Nephron (organoid): ENCODE data around the gene NKPD1.

Experiments used
- H3K27ac Mint-ChIP-seq, 3 experiments: 2 replicates each; pipeline ENCODE4 v1.8.0; 2020; ENCODE audit warnings: mixed read lengths in 3 of 3, mild to moderate bottlenecking in 2 of 3, moderate library complexity in 1 of 3
- H3K27me3 Mint-ChIP-seq: 2 replicates; pipeline ENCODE4 v1.8.0; 2021; ENCODE audit warnings: low read depth, mild to moderate bottlenecking, moderate library complexity, mixed read lengths
- H3K36me3 Mint-ChIP-seq: 2 replicates; pipeline ENCODE4 v1.8.0; 2020; ENCODE audit warnings: low read depth, mixed read lengths
- H3K4me1 Mint-ChIP-seq: 2 replicates; pipeline ENCODE4 v1.8.0; 2020; ENCODE audit warnings: mixed read lengths
- H3K4me3 Mint-ChIP-seq, 3 experiments: 2 replicates each; pipeline ENCODE4 v1.8.0; 2020; ENCODE audit warnings: mild to moderate bottlenecking in 3 of 3, mixed read lengths in 3 of 3, moderate library complexity in 2 of 3
- H3K9me3 Mint-ChIP-seq: 2 replicates; pipeline ENCODE4 v1.8.0; 2020; ENCODE audit warnings: mixed read lengths
- CTCF ChIP-seq, 3 experiments: fragments of 200-600 bp; sonication (generic); IDR thresholded peaks; one replicate each; pipeline ENCODE4 v1.5.0; 2021; ENCODE audit warnings: antibody characterized with exemption in 3 of 3; ENCODE audit not compliant: unreplicated experiment in 3 of 3

Gene NKPD1

GRCh38 chr19:45172173-45172572 is 11.4 kb upstream of the NKPD1 start:
- no peaks in the 10 kb centered on the region for H3K27me3 Mint-ChIP-seq
- no peak overlapping the region for H3K27ac Mint-ChIP-seq
- peaks cover 6% of the 10 kb centered on the region for H3K4me1 Mint-ChIP-seq
- no peak for TF ChIP-seq CTCF (IDR thresholded peaks at IDR 0.05; ENCODE audit: unreplicated experiment in 3 of 3)
- H3K36me3 Mint-ChIP-seq, result no peaks in the 10 kb centered on the region
- no peak overlapping the region for H3K4me3 Mint-ChIP-seq
- no peaks in the 10 kb centered on the region for H3K9me3 Mint-ChIP-seq

- Mint-ChIP-seq H3K27ac (no peak overlapping the region), H3K27me3 (no peaks in the 10 kb centered on the region), H3K4me3 (peak overlapping the region in 1 of 3 experiments; percentile 8), H3K9me3 (no peaks in the 10 kb centered on the region), H3K4me1 (peaks cover 6% of the 10 kb centered on the region), H3K36me3 (no peaks in the 10 kb centered on the region)
- no peak for TF ChIP-seq CTCF (IDR thresholded peaks at IDR 0.05; ENCODE audit: unreplicated experiment in 3 of 3)
Measured at GRCh38 chr19:45171211-45171623, 10.4 kb upstream of the NKPD1 start.

GRCh38 chr19:45170146-45171106 is 9.6 kb upstream of the NKPD1 start:
- H3K27ac Mint-ChIP-seq, result no peak overlapping the region
- H3K4me1 Mint-ChIP-seq, result peaks cover 3% of the 10 kb centered on the region
- no peak for TF ChIP-seq CTCF (IDR thresholded peaks at IDR 0.05; ENCODE audit: unreplicated experiment in 3 of 3)

GRCh38 chr19:45169602-45170001 is 8.8 kb upstream of the NKPD1 start:
- no peak overlapping the region for H3K4me3 Mint-ChIP-seq
- H3K27ac Mint-ChIP-seq, result no peak overlapping the region
- TF ChIP-seq CTCF (IDR thresholded peaks at IDR 0.05; ENCODE audit: unreplicated experiment in 3 of 3), result no peak
- H3K36me3 Mint-ChIP-seq, result no peaks in the 10 kb centered on the region
- H3K4me1 Mint-ChIP-seq, result no peaks in the 10 kb centered on the region
- H3K9me3 Mint-ChIP-seq, result no peaks in the 10 kb centered on the region
- H3K27me3 Mint-ChIP-seq, result no peaks in the 10 kb centered on the region

More at GRCh38 chr19:45170146-45171106, 9.6 kb upstream of the NKPD1 start:
- H3K4me3 Mint-ChIP-seq, result no peak overlapping the region
- H3K36me3 Mint-ChIP-seq, result no peaks in the 10 kb centered on the region
- no peaks in the 10 kb centered on the region for H3K27me3 Mint-ChIP-seq
- H3K9me3 Mint-ChIP-seq, result no peaks in the 10 kb centered on the region

- no peak overlapping the region for H3K4me3 Mint-ChIP-seq
- no peak overlapping the region for H3K27ac Mint-ChIP-seq
- no peaks in the 10 kb centered on the region for H3K36me3 Mint-ChIP-seq
- H3K9me3 Mint-ChIP-seq, result no peaks in the 10 kb centered on the region
- no peak for TF ChIP-seq CTCF (IDR thresholded peaks at IDR 0.05; ENCODE audit: unreplicated experiment in 3 of 3)
- H3K4me1 Mint-ChIP-seq, result no peaks in the 10 kb centered on the region
- H3K27me3 Mint-ChIP-seq, result no peaks in the 10 kb centered on the region
Measured at GRCh38 chr19:45168767-45169351, 8.1 kb upstream of the NKPD1 start.
